ENCODE measurements around the gene IPO5. TPM values are rescaled to one million over a fixed set of nuclear protein-coding genes. Genes with fewer than 3 reads are reported as not detected.

IPO5 gene
- polyA plus RNA-seq, 3 donors, result 17.5 to 21.6 (median 20.7) TPM

- Histone ChIP-seq H3K4me1 (ENCODE audit: control insufficient read depth in 1 of 2, insufficient read depth in 2 of 2, low read length in 2 of 2) (no peaks in the 10 kb centered on the region), H4K20me1 (ENCODE audit: insufficient read depth, low read length) (no peaks in the 10 kb centered on the region), H2AFZ (ENCODE audit: insufficient read depth, low read depth, low read length, poor library complexity, severe bottlenecking) (no peak overlapping the region), H3K4me3 (replicated peaks in 1 of 3; ENCODE audit: low read depth in 2 of 3, low read length in 3 of 3) (no peak overlapping the region), H3K9ac (ENCODE audit: insufficient read depth, low read length, poor library complexity, severe bottlenecking) (no peak overlapping the region), H3K9me3 (replicated peaks in 1 of 2; ENCODE audit: control insufficient read depth in 1 of 2, insufficient read depth in 1 of 2, low read length in 2 of 2) (no peaks in the 10 kb centered on the region), H3K79me2 (ENCODE audit: insufficient read depth, low read length) (no peaks in the 10 kb centered on the region), H3K27me3 (ENCODE audit: control insufficient read depth in 2 of 2, insufficient read depth in 2 of 2, low read length in 2 of 2) (no peaks in the 10 kb centered on the region), H3K36me3 (replicated peaks in 1 of 2; ENCODE audit: control insufficient read depth in 1 of 2, insufficient read depth in 2 of 2, low read length in 2 of 2) (no peaks in the 10 kb centered on the region), H3K4me2 (replicated peaks; ENCODE audit: extremely low read depth, low read length, poor library complexity, severe bottlenecking) (no peak overlapping the region), H3K27ac (ENCODE audit: low read depth in 1 of 2, low read length in 2 of 2) (no peak overlapping the region)
- no peak for DNase-seq
- Mint-ChIP-seq H3K27ac (no peak overlapping the region), H3K4me3 (no peak overlapping the region), H3K4me1 (no peaks in the 10 kb centered on the region), H3K27me3 (ENCODE audit: low read depth in 3 of 3) (peaks cover 0 to 2% (median 0%) of the 10 kb centered on the region in 3 donors), H3K36me3 (no peaks in the 10 kb centered on the region), H3K9me3 (peaks cover 0 to 12% (median 4%) of the 10 kb centered on the region in 7 donors)
- no peak for TF ChIP-seq CTCF (IDR thresholded peaks at IDR 0.05)
- WGBS (ENCODE audit: insufficient coverage), result 100% methylated on average over 1 of the region's 1 CpG
- intact Hi-C loops (cut with micrococcal nuclease), result no loop called here
Observed at GRCh38 chr13:97905517-97905916, 48.0 kb upstream of the IPO5 start.

- WGBS (ENCODE audit: insufficient coverage), result 74% methylated on average over 3 of the region's 7 CpGs
- peaks cover 0 to 5% (median 2%) of the 10 kb centered on the region in 3 donors for H3K27me3 Mint-ChIP-seq (ENCODE audit: low read depth in 3 of 3)
- Histone ChIP-seq H3K9ac (ENCODE audit: insufficient read depth, low read length, poor library complexity, severe bottlenecking) (no peak overlapping the region), H2AFZ (ENCODE audit: insufficient read depth, low read depth, low read length, poor library complexity, severe bottlenecking) (no peak overlapping the region), H3K36me3 (replicated peaks in 1 of 2; ENCODE audit: control insufficient read depth in 1 of 2, insufficient read depth in 2 of 2, low read length in 2 of 2) (no peaks in the 10 kb centered on the region), H4K20me1 (ENCODE audit: insufficient read depth, low read length) (no peaks in the 10 kb centered on the region), H3K27me3 (ENCODE audit: control insufficient read depth in 2 of 2, insufficient read depth in 2 of 2, low read length in 2 of 2) (no peaks in the 10 kb centered on the region), H3K27ac (ENCODE audit: low read depth in 1 of 2, low read length in 2 of 2) (no peak overlapping the region), H3K9me3 (replicated peaks in 1 of 2; ENCODE audit: control insufficient read depth in 1 of 2, insufficient read depth in 1 of 2, low read length in 2 of 2) (peaks cover 2 to 9% of the 10 kb centered on the region in 2 donors), H3K4me1 (ENCODE audit: control insufficient read depth in 1 of 2, insufficient read depth in 2 of 2, low read length in 2 of 2) (no peaks in the 10 kb centered on the region), H3K4me3 (replicated peaks in 1 of 3; ENCODE audit: low read depth in 2 of 3, low read length in 3 of 3) (no peak overlapping the region), H3K4me2 (replicated peaks; ENCODE audit: extremely low read depth, low read length, poor library complexity, severe bottlenecking) (no peak overlapping the region), H3K79me2 (ENCODE audit: insufficient read depth, low read length) (no peaks in the 10 kb centered on the region)
- no peak for DNase-seq
- peaks cover 14 to 24% (median 17%) of the 10 kb centered on the region in 7 donors for H3K9me3 Mint-ChIP-seq
- H3K27ac Mint-ChIP-seq, result no peak overlapping the region
- H3K4me1 Mint-ChIP-seq, result no peaks in the 10 kb centered on the region
- no peak for TF ChIP-seq CTCF (IDR thresholded peaks at IDR 0.05)
- H3K36me3 Mint-ChIP-seq, result no peaks in the 10 kb centered on the region
- intact Hi-C loops (cut with micrococcal nuclease), result no loop called here
- H3K4me3 Mint-ChIP-seq, result no peak overlapping the region
Observed at GRCh38 chr13:97911311-97912138, 42.0 kb upstream of the IPO5 start.
